H1 (cell line): Measurements from ENCODE around the gene REC8. TPM values are rescaled to one million over a fixed set of nuclear protein-coding genes. Genes with fewer than 3 reads are reported as not detected.

Experiments
- CTCF ChIA-PET: fragments of 300-600 bp; sonication (Branson Sonifier 250); formaldehyde crosslinking; loops from one replicate; lab custom pipeline; 2021; ENCODE audit not compliant: partially characterized antibody; lab: Charles Lee
- POLR2A ChIA-PET: fragments of 300-600 bp; sonication (Branson Sonifier 250); formaldehyde crosslinking; loops from one replicate; lab custom pipeline; 2021; ENCODE audit warnings: inconsistent platforms; ENCODE audit not compliant: partially characterized antibody; lab: Charles Lee
- DNase-seq, 2 experiments: peaks; one replicate each; pipeline versions ENCODE4 v3.0.0 to v3.0.0-alpha.2; 2010 to 2022; ENCODE audit warnings: low spot score in 2 of 2, low read depth in 1 of 2, mixed read lengths in 1 of 2
- FAIRE-seq: peaks from 2 replicates; lab custom pipeline; 2011; peaks lifted over from hg19 to GRCh38; lab: Jason Lieb, UNC
- H2AFZ ChIP-seq: 2 replicates; pipeline ENCODE4 v1.8.1; 2012; ENCODE audit warnings: low read length, inconsistent platforms
- H2AK5ac ChIP-seq: 2 replicates; pipeline ENCODE4 v1.6.1; 2013; ENCODE audit warnings: low read depth, low read length
- H2BK120ac ChIP-seq: replicated peaks from 2 replicates; pipeline ENCODE3; 2013; ENCODE audit warnings: low read depth, low read length, inconsistent platforms
- H2BK12ac ChIP-seq: 2 replicates; pipeline ENCODE4 v1.6.1; 2013; ENCODE audit warnings: low read depth, low read length
- H2BK15ac ChIP-seq: 2 replicates; pipeline ENCODE4 v1.6.1; 2013; ENCODE audit warnings: low read length
- H2BK20ac ChIP-seq: 2 replicates; pipeline ENCODE4 v1.6.1; 2013; ENCODE audit warnings: low read length
- H2BK5ac ChIP-seq: 2 replicates; pipeline ENCODE4 v1.6.1; 2013; ENCODE audit warnings: low read depth, low read length
- H3K14ac ChIP-seq: 2 replicates; pipeline ENCODE4 v1.6.1; 2013; ENCODE audit warnings: inconsistent platforms; ENCODE audit not compliant: insufficient read length
- H3K18ac ChIP-seq: 2 replicates; pipeline ENCODE4 v1.6.1; 2013; ENCODE audit warnings: low read length; ENCODE audit errors: extremely low read depth
- H3K23ac ChIP-seq: 2 replicates; pipeline ENCODE4 v1.6.1; 2013; ENCODE audit warnings: inconsistent platforms; ENCODE audit not compliant: insufficient read length
- H3K23me2 ChIP-seq: 2 replicates; pipeline ENCODE4 v1.6.1; 2013; ENCODE audit warnings: low read depth, low read length
- H3K27ac ChIP-seq: 2 replicates; pipeline ENCODE4 v1.6.1; 2011; ENCODE audit warnings: low read depth, low read length, inconsistent platforms
- H3K27me3 ChIP-seq, 4 experiments: replicated peaks in 1 of 4; 1 replicate in 1 of 4; 2 replicates in 3 of 4; pipeline versions ENCODE4 v1.6.1 to v1.8.1; 2011 to 2013; ENCODE audit warnings: low read length in 3 of 4, mild to moderate bottlenecking in 3 of 4, inconsistent platforms in 2 of 4, mixed read lengths in 2 of 4, moderate library complexity in 1 of 4; ENCODE audit not compliant: control insufficient read depth in 3 of 4, insufficient read depth in 3 of 4; ENCODE audit errors: extremely low read depth in 1 of 4
- H3K36me3 ChIP-seq, 4 experiments: 2 replicates each; pipeline versions ENCODE4 v1.6.1 to v1.8.1; 2011 to 2013; ENCODE audit warnings: mild to moderate bottlenecking in 4 of 4, low read length in 3 of 4, moderate library complexity in 2 of 4, control low read depth in 1 of 4, inconsistent platforms in 1 of 4; ENCODE audit not compliant: insufficient read depth in 4 of 4, control insufficient read depth in 2 of 4
- H3K4ac ChIP-seq: replicated peaks from 2 replicates; pipeline ENCODE3; 2013; ENCODE audit warnings: low read length, low read depth, mixed read lengths, inconsistent platforms; ENCODE audit not compliant: insufficient read length
- H3K4me1 ChIP-seq, 4 experiments: replicated peaks in 1 of 4; 1 replicate in 1 of 4; 2 replicates in 3 of 4; pipeline versions ENCODE4 v1.6.1 to v1.8.1; 2011 to 2013; ENCODE audit warnings: low read length in 3 of 4, inconsistent platforms in 2 of 4, mixed read lengths in 1 of 4; ENCODE audit not compliant: insufficient read depth in 4 of 4, control insufficient read depth in 3 of 4
- H3K4me2 ChIP-seq, 2 experiments: 2 replicates each; pipeline versions ENCODE4 v1.6.1 to v1.8.1; 2011 to 2013; ENCODE audit warnings: low read depth in 2 of 2, low read length in 2 of 2, control low read depth in 1 of 2, inconsistent platforms in 1 of 2, mild to moderate bottlenecking in 1 of 2; ENCODE audit not compliant: insufficient read depth in 1 of 2
- H3K4me3 ChIP-seq, 4 experiments: fragments of 200-600, 300-600 bp in 1 of 4; sonication (generic), shearing (Covaris generic), sonication (Bioruptor Twin) in 1 of 4; 2 replicates each; pipeline versions ENCODE4 v1.5.1 to v1.8.1; 2011 to 2016; ENCODE audit warnings: low read length in 4 of 4, low read depth in 3 of 4, control low read depth in 2 of 4, inconsistent platforms in 2 of 4, mild to moderate bottlenecking in 2 of 4, mixed read lengths in 1 of 4, moderate library complexity in 1 of 4; ENCODE audit not compliant: insufficient read depth in 2 of 4; ENCODE audit errors: extremely low read depth in 1 of 4
- H3K56ac ChIP-seq: replicated peaks from 2 replicates; pipeline ENCODE3; 2013; ENCODE audit warnings: low read depth, mild to moderate bottlenecking, mixed read lengths, low read length, inconsistent platforms; ENCODE audit not compliant: insufficient read length
- H3K79me1 ChIP-seq: 2 replicates; pipeline ENCODE4 v1.6.1; 2013; ENCODE audit warnings: low read depth, low read length, control low read depth
- H3K79me2 ChIP-seq, 2 experiments: 2 replicates each; pipeline versions ENCODE4 v1.6.1 to v1.8.1; 2012 to 2013; ENCODE audit warnings: low read length in 2 of 2, mild to moderate bottlenecking in 2 of 2, inconsistent platforms in 1 of 2; ENCODE audit not compliant: insufficient read depth in 2 of 2, control insufficient read depth in 1 of 2
- H3K9ac ChIP-seq, 4 experiments: replicated peaks in 1 of 4; 1 replicate in 1 of 4; 2 replicates in 3 of 4; pipeline versions ENCODE4 v1.6.1 to v1.8.1; 2011 to 2013; ENCODE audit warnings: low read depth in 3 of 4, low read length in 3 of 4, control low read depth in 2 of 4, mild to moderate bottlenecking in 2 of 4, moderate library complexity in 2 of 4, inconsistent platforms in 1 of 4; ENCODE audit errors: extremely low read depth in 1 of 4
- H3K9me3 ChIP-seq, 2 experiments: 2 replicates each; pipeline versions ENCODE4 v1.6.1 to v1.8.1; 2012 to 2013; ENCODE audit warnings: mild to moderate bottlenecking in 2 of 2, moderate library complexity in 2 of 2, control low read depth in 1 of 2, inconsistent platforms in 1 of 2, low read depth in 1 of 2, low read length in 1 of 2, mixed read lengths in 1 of 2; ENCODE audit not compliant: insufficient read depth in 2 of 2
- H4K20me1 ChIP-seq, 2 experiments: replicated peaks in 1 of 2; 2 replicates each; pipeline versions ENCODE3 to v1.8.1; 2011 to 2013; ENCODE audit warnings: inconsistent platforms in 2 of 2, low read length in 2 of 2, mild to moderate bottlenecking in 1 of 2; ENCODE audit not compliant: insufficient read depth in 2 of 2, control insufficient read depth in 1 of 2
- H4K5ac ChIP-seq: 2 replicates; pipeline ENCODE4 v1.6.1; 2013; ENCODE audit warnings: low read length, low read depth, mixed read lengths, inconsistent platforms; ENCODE audit not compliant: insufficient read length
- H4K8ac ChIP-seq: 2 replicates; pipeline ENCODE4 v1.8.0; 2013; ENCODE audit warnings: mild to moderate bottlenecking, moderate library complexity, low read length, inconsistent platforms; ENCODE audit not compliant: insufficient read depth; ENCODE audit errors: extremely low read depth
- H4K91ac ChIP-seq: replicated peaks from 2 replicates; pipeline ENCODE3; 2013; ENCODE audit warnings: low read length, mixed read lengths, inconsistent platforms; ENCODE audit not compliant: insufficient read length
- ATF2 ChIP-seq: IDR thresholded peaks from 2 replicates; pipeline ENCODE4 v1.6.1; 2012; ENCODE audit warnings: low read length, inconsistent platforms
- BACH1 ChIP-seq: IDR thresholded peaks from 2 replicates; pipeline ENCODE4 v1.6.1; 2012; ENCODE audit warnings: low read length, improper control_type of control experiment
- CBX5 ChIP-seq: fragments of 300-800, 300-1000 bp; sonication (generic); IDR thresholded peaks from 2 replicates; pipeline ENCODE4 v1.7.1; 2016; ENCODE audit warnings: antibody characterized with exemption, low read length, low read depth
- GTF2F1 ChIP-seq: IDR thresholded peaks from 2 replicates; pipeline ENCODE4 v1.6.1; 2012; ENCODE audit warnings: low read depth, low read length, improper control_type of control experiment, borderline replicate concordance
- HDAC2 ChIP-seq, 2 experiments: fragments of 300-600 bp in 1 of 2; sonication (generic) in 1 of 2; IDR thresholded peaks; 2 replicates each; pipeline ENCODE4 v1.6.1; 2011 to 2012; ENCODE audit warnings: low read depth in 2 of 2, low read length in 2 of 2, mild to moderate bottlenecking in 2 of 2, moderate library complexity in 2 of 2, borderline replicate concordance in 1 of 2, inconsistent platforms in 1 of 2
- JUND ChIP-seq: IDR thresholded peaks from 2 replicates; pipeline ENCODE4 v1.6.1; 2011; ENCODE audit warnings: mild to moderate bottlenecking, improper control_type of control experiment, low read length
- KDM1A ChIP-seq: fragments of 200-600, 300-600 bp; sonication (generic); IDR thresholded peaks from 2 replicates; pipeline ENCODE4 v1.7.1; 2016; ENCODE audit warnings: mild to moderate bottlenecking, low read length, borderline replicate concordance
- POLR2A ChIP-seq, 2 experiments: IDR thresholded peaks; 1 replicate in 1 of 2; 2 replicates in 1 of 2; pipeline ENCODE4 v1.6.1; 2011; ENCODE audit warnings: low read depth in 2 of 2, low read length in 2 of 2, mild to moderate bottlenecking in 2 of 2; ENCODE audit errors: control extremely low read depth in 1 of 2
- RNF2 ChIP-seq: fragments of 200-900, 300-1000 bp; sonication (generic); IDR thresholded peaks from 2 replicates; pipeline ENCODE4 v1.7.1; 2016; ENCODE audit warnings: borderline replicate concordance, low read depth, mild to moderate bottlenecking, antibody characterized with exemption, low read length; ENCODE audit not compliant: poor library complexity, severe bottlenecking; ENCODE audit errors: missing control alignments
- TCF12 ChIP-seq: IDR thresholded peaks from 2 replicates; pipeline ENCODE4 v1.6.1; 2011; ENCODE audit warnings: low read depth, mild to moderate bottlenecking, low read length
- ZNF274 ChIP-seq: IDR thresholded peaks from 2 replicates; pipeline ENCODE4 v1.7.0; 2012; ENCODE audit warnings: low read length, borderline replicate concordance; ENCODE audit errors: extremely low read depth
- WGBS, 2 experiments: shearing (Covaris generic) in 1 of 2; methylation state at CpG; one replicate each; pipeline versions ENCODE4 v1.1.6 to v1.1.7; 2013 to 2015; ENCODE audit warnings: low lambda C conversion rate in 2 of 2, mixed read lengths in 2 of 2, inconsistent platforms in 1 of 2, low coverage in 1 of 2, missing lambda C conversion rate in 1 of 2; ENCODE audit not compliant: insufficient replicate concordance in 2 of 2, insufficient coverage in 1 of 2, insufficient read length in 1 of 2; ENCODE audit errors: extremely low coverage in 1 of 2, missing lambda C conversion rate in 1 of 2; 5-methylcytosine and 5-hydroxymethylcytosine counted together
- polyA plus RNA-seq, 7 experiments: library from polyadenylated mRNA; depleted of rRNA in 3 of 7; stranded (reverse) in 5 of 7; unstranded in 2 of 7; fragments of >200 nt in 5 of 7; fragments of 200-250 nt in 2 of 7; gene quantifications; 1 replicate in 5 of 7; 2 replicates in 1 of 7; 4 replicates in 1 of 7; pipeline versions ENCODE4 v1.2.1 to v1.2.3, GENCODE V29; 2011 to 2013; ENCODE audit warnings: missing spikeins in 2 of 7, mixed read lengths in 2 of 7
- total RNA-seq: library from RNA; stranded (reverse); fragmentation: NEBNext Ultra II Directional; extraction: Animal tissue kit (Norgen Biotek cat#: 25700); gene quantifications from 2 replicates; pipeline ENCODE4 v1.2.1, GENCODE V29; 2021

REC8 gene
- total and polyA plus RNA-seq, 2 of the 8 experiments (the other 6 are each of a cell fraction or from before 2014, with no cell fraction given) = 9.8 to 28.5 TPM

GRCh38 chr14:24177891-24178290 is 6.0 kb downstream of the REC8 start:
- Histone ChIP-seq H2BK20ac (no peak overlapping the region), H3K23me2 (no peaks in the 10 kb centered on the region), H2AFZ (no peak overlapping the region), H4K8ac (peak overlapping the region; percentile 39; the same call in 1 of the 2 replicates), H3K9ac (no peak overlapping the region), H3K18ac (no peak overlapping the region), H3K79me2 (no peaks in the 10 kb centered on the region), H3K4me1 (peaks cover 0 to 2% (median 1%) of the 10 kb centered on the region in 4 experiments; a peak in 4 of 7 replicates), H2BK5ac (no peak overlapping the region), H3K14ac (no peak overlapping the region), H2BK120ac (no peak overlapping the region), H3K36me3 (peaks cover 14 to 42% (median 37%) of the 10 kb centered on the region in 4 experiments), H3K4ac (no peak overlapping the region), H2AK5ac (no peak overlapping the region), H2BK12ac (no peak overlapping the region), H3K27me3 (no peaks in the 10 kb centered on the region), H3K56ac (no peak overlapping the region), H4K5ac (no peak overlapping the region), H3K4me3 (no peak overlapping the region), H3K23ac (no peak overlapping the region), H3K4me2 (no peak overlapping the region), H3K27ac (no peak overlapping the region), H2BK15ac (no peak overlapping the region), H4K20me1 (peaks cover 2 to 15% of the 10 kb centered on the region in 2 experiments), H3K9me3 (no peaks in the 10 kb centered on the region), H4K91ac (no peak overlapping the region), H3K79me1 (0 out of 2 replicates have a peak, but pooled peaks cover 2% of the 10 kb centered on the region)
- no peak for DNase-seq
- WGBS, 2 experiments = 96% methylated on average over 11 of the region's 14 CpGs; no CpG with 5 or more reads in 1 of the 2 experiments
- ChIA-PET POLR2A (interaction anchor here (0.6 to 10.7 kb wide), 15 partner anchors 9 to 575 kb away, joined by 3 to 158 read pairs (median 4); partner anchors contain the start of genes IPO4, IRF9 and PSME2), CTCF (interaction anchor here (0.9 to 1.1 kb wide), 2 partner anchors 16 to 125 kb away, joined by 3 to 4 read pairs; partner anchors contain the start of gene IRF9)
- FAIRE-seq = no peak
- no peak for TF ChIP-seq POLR2A (IDR thresholded peaks at IDR 0.05; ENCODE audit: control extremely low read depth in 1 of 2, low read depth in 2 of 2, low read length in 2 of 2)
- no peak for TF ChIP-seq CBX5
- TF ChIP-seq RNF2 = no peak
- TF ChIP-seq JUND = no peak
- no peak for TF ChIP-seq ATF2
- TF ChIP-seq GTF2F1 = no peak
- no peak for TF ChIP-seq KDM1A
- TF ChIP-seq HDAC2 (IDR thresholded peaks at IDR 0.05; ENCODE audit: borderline replicate concordance in 1 of 2, low read depth in 2 of 2, low read length in 2 of 2) = no peak
- no peak for TF ChIP-seq BACH1
- TF ChIP-seq ZNF274 = no peak
- no peak for TF ChIP-seq TCF12
